Measurements from ENCODE around the gene ADIPOR2.

The ADIPOR2 gene

GRCh38 chr12:1810201-1810930 is 119.5 kb downstream of the ADIPOR2 start:
- no peak; the same call in 2 of the 3 replicates for ATAC-seq (ENCODE audit: low read depth)
- TF ChIP-seq CTCF (IDR thresholded peaks at IDR 0.05; ENCODE audit: poor library complexity, severe bottlenecking) = no peak

GRCh38 chr12:1810931-1811280 is 120.0 kb downstream of the ADIPOR2 start:
- Histone ChIP-seq H3K4me1 (ENCODE audit: insufficient read depth, poor library complexity, severe bottlenecking) (no peaks in the 10 kb centered on the region), H3K27me3 (ENCODE audit: insufficient read depth, poor library complexity, severe bottlenecking) (peaks cover 16% of the 10 kb centered on the region), H3K36me3 (ENCODE audit: low read depth) (no peaks in the 10 kb centered on the region), H3K4me3 (ENCODE audit: severe bottlenecking) (no peak overlapping the region), H3K9me3 (ENCODE audit: severe bottlenecking) (no peaks in the 10 kb centered on the region), H3K27ac (ENCODE audit: poor library complexity, severe bottlenecking) (no peak overlapping the region)
- DNase-seq (ENCODE audit: low spot score) (no peak), ATAC-seq (ENCODE audit: low read depth) (no peak)
- TF ChIP-seq CTCF (IDR thresholded peaks at IDR 0.05; ENCODE audit: poor library complexity, severe bottlenecking) = no peak

More at GRCh38 chr12:1810201-1810930, 119.5 kb downstream of the ADIPOR2 start:
- no peaks in the 10 kb centered on the region for H3K9me3 ChIP-seq (ENCODE audit: severe bottlenecking)
- H3K27ac ChIP-seq (ENCODE audit: poor library complexity, severe bottlenecking) = no peak overlapping the region
- H3K4me1 ChIP-seq (ENCODE audit: insufficient read depth, poor library complexity, severe bottlenecking) = no peaks in the 10 kb centered on the region
- H3K36me3 ChIP-seq (ENCODE audit: low read depth) = no peaks in the 10 kb centered on the region
- DNase-seq (ENCODE audit: low spot score) = no peak
- peaks cover 11% of the 10 kb centered on the region for H3K27me3 ChIP-seq (ENCODE audit: insufficient read depth, poor library complexity, severe bottlenecking)
- H3K4me3 ChIP-seq (ENCODE audit: severe bottlenecking) = no peak overlapping the region

DNA sequence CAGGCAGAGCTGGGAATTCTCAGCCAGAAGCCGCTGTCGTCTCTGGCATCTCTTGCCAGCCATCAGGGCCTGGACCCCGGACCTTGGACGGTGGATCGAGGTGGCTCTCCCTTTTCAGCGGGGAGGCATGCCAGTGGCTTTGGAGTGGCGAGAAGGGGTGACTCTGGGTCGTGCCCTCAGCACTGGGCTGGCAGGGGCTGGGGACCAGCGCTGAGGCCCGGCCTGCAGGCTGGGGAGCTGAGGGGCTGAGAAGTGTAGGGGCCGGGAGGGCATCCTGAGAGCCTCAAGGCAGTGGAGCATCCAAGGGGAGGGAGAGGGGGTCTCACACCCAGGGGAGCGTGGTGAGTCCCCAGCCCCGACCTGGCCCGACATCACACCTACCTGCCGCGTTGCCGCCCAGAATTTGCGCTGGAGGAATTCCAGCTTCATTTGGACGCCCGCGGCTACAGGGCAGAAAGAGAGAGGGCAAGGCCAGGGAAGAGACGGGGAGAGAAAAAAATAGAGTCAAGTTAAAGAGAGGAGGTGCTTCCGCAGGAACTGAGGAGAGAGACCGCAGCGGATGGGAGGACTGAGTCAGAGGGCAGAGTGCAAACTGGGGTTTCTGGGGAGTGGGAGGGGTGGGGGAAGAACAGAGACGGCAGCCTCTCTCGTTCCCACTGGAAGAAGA is 120.5 kb downstream of the ADIPOR2 start:
- DNase-seq (ENCODE audit: low spot score) (no peak), ATAC-seq (ENCODE audit: low read depth) (no peak)
- H3K9me3 ChIP-seq (ENCODE audit: severe bottlenecking) = no peaks in the 10 kb centered on the region
- no peak overlapping the region for H3K27ac ChIP-seq (ENCODE audit: poor library complexity, severe bottlenecking)
- TF ChIP-seq CTCF (IDR thresholded peaks at IDR 0.05; ENCODE audit: poor library complexity, severe bottlenecking) = no peak
- H3K4me1 ChIP-seq (ENCODE audit: insufficient read depth, poor library complexity, severe bottlenecking) = no peaks in the 10 kb centered on the region
- no peaks in the 10 kb centered on the region for H3K36me3 ChIP-seq (ENCODE audit: low read depth)
- no peak overlapping the region for H3K4me3 ChIP-seq (ENCODE audit: severe bottlenecking)
- peaks cover 21% of the 10 kb centered on the region for H3K27me3 ChIP-seq (ENCODE audit: insufficient read depth, poor library complexity, severe bottlenecking)

- no peak for ATAC-seq (ENCODE audit: low read depth)
These were observed 121.0 kb downstream of the ADIPOR2 start for GRCh38 chr12:1811948-1812291.

More at GRCh38 chr12:1811948-1812291, 121.0 kb downstream of the ADIPOR2 start:
- no peak overlapping the region for H3K27ac ChIP-seq (ENCODE audit: poor library complexity, severe bottlenecking)
- H3K27me3 ChIP-seq (ENCODE audit: insufficient read depth, poor library complexity, severe bottlenecking) = peaks cover 24% of the 10 kb centered on the region
- no peak overlapping the region for H3K4me3 ChIP-seq (ENCODE audit: severe bottlenecking)
- H3K36me3 ChIP-seq (ENCODE audit: low read depth) = no peaks in the 10 kb centered on the region
- no peak for TF ChIP-seq CTCF (IDR thresholded peaks at IDR 0.05; ENCODE audit: poor library complexity, severe bottlenecking)
- DNase-seq (ENCODE audit: low spot score) = no peak
- H3K4me1 ChIP-seq (ENCODE audit: insufficient read depth, poor library complexity, severe bottlenecking) = no peaks in the 10 kb centered on the region
- H3K9me3 ChIP-seq (ENCODE audit: severe bottlenecking) = no peaks in the 10 kb centered on the region

All from RWPE2 (cell line).